NCI-H2171 treated with DMSO at 0.1 percent for 48 hours (cell line): ENCODE data around the gene HEG1.
A peak's percentile ranks its signal among the peaks of the same experiment; 100 is the strongest.

ENCODE experiments used
- DNase-seq: peaks from one replicate; lab custom pipeline; 2025; lab: John Stamatoyannopoulos, UW

The HEG1 gene

DNA sequence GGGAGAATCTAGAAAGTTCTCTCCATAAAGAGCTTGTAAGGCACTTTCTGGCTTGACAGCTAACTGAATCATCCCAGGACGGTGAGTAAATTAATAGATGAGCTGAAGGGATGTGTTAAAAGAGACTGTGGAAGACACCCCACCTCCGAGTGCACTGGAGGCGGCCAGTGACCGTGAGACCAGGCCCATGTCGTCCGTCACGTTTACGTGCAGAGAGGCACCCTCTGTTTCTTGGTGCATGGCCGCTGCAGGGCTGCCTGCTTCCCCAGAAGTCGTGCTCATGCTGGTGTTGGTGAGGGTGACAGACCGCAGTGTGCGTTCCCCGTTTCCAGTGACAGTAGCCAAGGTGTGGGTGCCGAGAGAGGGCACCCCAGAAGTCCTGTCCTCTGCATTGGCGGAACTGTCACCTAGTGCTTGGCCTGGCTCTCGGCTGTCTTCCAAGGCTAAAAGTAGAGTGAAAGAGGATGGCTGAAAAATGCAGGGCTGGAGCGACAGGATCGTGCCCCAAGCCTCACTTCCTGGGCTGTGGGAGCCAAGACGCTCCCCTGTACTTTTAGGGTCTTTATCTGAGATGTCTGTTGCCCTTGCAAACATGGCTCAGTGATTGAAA, 41.1 kb downstream of the HEG1 start:
- DNase-seq: no peak

DNA sequence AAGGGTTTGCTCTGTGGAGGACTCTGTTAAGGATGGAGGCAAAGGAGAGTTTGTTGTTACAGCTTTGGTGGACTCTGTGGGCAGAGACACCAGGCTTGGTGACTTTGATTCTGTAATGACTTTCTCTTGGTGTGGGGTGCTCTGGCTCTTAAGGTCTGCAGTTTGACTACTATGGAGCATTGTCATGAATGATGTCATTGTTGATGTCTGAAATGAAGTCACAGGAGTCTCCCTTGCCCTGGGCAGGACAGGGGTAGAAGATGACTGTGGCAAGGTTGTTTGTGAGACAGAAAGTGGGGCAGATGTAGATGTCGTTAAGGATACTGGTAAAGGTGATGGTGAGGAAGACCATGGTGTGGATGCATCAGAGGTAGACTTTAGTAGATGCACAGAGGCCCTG, 42.7 kb downstream of the HEG1 start:
- DNase-seq: no peak

DNA sequence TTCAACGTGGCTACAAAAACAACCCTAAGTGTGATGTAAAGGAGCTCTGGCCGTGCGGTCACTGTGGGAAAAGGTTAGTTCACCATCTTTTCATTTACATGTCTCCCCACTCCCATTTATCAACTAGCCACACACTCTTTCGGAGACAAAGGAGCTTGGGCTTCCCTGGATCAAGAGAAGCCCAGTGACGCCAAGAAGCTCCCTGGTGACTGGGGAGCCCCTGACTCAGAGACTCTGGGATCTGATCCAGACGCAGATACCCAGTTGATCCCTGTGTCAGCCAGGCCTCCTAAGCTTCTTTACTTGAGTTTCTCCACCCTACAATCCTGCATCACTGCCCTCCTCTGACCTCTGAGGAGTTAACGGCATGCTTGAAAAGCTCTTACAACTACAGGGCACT, 43.9 kb downstream of the HEG1 start:
- DNase-seq: no peak

DNA sequence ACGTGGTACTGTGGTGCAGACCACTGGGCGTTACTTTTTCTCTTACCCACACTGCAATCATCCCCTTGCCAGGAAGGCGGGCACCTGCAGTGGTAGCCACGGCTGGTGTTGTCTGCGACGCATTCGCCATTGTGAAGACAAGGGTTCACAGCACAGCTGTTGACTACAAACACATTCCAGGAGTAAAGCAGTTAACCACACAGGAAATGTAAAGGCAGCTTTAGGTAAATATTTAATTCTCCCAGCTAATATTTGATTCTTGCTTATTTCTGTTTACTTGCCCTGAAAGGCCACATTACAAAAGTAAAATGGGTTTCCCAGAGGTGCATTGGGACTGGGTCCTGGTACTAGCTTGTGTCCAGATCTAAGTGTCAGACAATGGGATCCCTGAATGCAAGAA, 45.4 kb downstream of the HEG1 start:
- DNase-seq: no peak

DNA sequence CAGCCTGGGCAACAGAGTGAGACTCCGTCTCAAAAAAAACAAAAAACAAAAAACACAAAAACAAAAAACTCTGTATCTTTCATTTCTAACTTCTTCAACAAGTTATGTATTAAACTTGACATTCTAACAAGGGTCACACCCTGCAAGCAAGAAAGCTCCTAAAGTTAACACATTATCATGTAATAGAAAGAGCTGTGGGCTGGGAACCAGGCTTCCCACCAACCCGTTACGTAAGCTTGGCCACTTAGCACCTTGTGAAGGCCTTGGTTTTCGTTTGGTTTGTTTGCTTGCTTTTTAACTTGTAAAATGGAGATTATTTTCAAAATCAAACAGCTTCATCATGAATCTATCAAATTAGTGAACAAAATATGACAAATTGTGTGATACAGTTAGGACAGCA, 47.0 kb downstream of the HEG1 start:
- no peak for DNase-seq

DNA sequence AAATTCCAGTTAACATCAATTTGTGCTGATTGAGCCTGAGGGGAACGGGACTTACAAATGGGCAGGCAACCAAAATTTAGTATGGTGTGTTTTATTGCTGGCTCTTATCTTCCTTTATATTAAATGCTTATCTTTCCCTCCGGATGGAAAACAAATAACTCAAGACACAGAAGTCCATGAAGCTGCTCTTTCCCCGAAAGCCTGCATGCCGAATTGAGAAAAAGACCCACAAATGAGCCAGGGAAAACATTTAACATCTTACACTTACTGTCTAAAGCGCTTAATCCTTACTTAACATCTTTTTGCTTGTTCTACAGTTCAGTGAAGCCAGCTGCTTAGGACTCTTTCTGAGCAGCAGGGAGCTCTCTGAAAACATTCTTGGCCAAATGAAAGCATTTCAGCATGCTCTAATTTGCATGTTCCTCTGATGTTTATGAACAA, 49.5 kb downstream of the HEG1 start:
- DNase-seq: no peak

DNA sequence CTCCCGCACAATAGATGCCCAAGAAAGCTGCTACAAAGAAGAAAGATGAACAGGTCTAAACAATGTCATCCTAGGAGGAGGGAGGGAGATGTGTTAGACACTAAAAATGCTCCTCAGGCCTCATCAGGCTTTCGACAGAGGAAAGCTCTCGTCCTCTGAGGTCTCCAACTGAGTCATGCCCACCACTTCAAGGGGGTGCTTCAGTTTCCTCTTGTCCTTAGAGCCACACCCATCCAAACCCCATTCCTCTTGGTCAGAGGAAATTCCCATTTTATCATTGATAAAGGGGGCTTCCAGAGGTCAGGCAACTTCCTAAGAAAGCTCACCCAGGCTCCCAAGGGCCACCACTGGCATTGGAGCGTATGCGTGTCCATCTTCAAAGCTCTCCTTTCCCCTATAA, 50.1 kb downstream of the HEG1 start:
- no peak for DNase-seq

DNA sequence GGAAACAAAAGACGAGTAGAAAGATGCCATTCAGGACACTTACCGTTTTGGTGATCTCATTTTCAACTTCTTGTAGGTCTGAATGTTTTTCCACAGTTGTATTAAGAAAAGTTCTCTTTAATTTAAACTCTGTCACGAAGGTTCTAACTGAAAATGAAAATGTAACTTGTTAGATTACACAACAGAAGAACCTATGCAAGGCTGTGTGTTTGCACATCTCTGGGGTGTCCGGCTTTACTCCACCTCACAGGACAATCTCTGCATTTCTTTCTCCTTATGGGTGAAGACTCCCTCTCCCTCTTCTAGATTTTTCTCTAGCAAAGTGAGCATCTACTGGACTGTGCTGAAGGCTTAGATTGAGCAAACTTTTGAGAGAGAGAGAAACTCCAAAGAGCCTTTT, 50.6 kb downstream of the HEG1 start:
- no peak for DNase-seq

DNA sequence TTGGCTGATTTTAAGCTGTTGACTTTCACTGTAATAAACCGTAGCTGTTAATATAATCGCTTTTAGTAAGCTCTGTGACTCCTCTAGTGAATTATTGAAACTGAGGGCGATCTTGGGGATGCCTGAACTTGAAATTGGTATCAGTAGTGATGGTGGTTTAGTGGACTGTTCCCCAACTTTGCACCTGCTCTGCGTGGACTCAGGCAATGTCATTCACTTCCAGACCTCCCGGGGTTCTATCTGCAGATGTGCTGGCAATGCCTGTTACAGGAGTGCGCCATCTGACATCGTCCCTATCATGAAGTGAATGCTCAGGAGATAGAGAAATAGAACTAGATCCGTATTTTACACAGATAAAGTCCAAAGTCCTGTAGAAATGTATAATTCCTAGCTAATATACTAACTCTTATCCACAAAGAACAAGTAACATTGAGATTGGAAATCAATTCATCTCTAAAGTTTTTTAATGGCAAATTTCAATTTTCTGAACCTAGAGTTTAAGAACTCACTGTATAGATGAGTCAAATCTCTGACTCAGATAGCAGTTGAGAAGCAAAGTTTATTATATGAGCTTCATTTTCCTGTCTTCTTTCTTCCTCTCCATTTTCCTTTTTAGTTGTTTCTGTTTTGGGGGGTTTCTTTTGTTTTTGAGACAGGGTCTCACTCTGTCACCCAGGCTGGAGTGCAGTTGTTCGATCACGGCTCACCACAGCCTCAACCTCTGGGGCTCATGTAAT, 51.8 kb downstream of the HEG1 start:
- DNase-seq: no peak

DNA sequence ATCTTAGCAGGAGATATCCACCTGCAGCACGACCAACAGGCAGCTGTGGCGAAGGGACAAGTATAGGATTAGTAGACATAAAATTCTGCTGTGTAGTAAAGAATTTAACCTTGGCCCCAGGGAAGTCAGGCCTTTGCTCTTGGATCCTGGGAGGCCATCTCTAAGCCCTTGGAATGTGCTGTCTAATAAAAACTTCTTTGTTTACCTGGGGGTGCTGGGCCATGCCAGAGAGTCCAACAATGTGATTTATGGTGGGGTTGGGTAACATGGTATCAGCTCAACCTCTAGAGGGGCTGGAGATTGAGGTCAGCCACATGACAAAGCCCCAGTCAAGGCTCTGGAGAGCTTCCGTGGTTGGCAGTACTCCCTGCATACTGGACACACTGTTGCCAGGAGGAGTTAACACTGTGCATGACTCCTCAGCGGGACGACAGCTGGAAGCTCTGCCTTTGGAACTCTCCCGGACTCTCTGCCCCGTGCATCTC, 52.4 kb downstream of the HEG1 start:
- DNase-seq: no peak

DNA sequence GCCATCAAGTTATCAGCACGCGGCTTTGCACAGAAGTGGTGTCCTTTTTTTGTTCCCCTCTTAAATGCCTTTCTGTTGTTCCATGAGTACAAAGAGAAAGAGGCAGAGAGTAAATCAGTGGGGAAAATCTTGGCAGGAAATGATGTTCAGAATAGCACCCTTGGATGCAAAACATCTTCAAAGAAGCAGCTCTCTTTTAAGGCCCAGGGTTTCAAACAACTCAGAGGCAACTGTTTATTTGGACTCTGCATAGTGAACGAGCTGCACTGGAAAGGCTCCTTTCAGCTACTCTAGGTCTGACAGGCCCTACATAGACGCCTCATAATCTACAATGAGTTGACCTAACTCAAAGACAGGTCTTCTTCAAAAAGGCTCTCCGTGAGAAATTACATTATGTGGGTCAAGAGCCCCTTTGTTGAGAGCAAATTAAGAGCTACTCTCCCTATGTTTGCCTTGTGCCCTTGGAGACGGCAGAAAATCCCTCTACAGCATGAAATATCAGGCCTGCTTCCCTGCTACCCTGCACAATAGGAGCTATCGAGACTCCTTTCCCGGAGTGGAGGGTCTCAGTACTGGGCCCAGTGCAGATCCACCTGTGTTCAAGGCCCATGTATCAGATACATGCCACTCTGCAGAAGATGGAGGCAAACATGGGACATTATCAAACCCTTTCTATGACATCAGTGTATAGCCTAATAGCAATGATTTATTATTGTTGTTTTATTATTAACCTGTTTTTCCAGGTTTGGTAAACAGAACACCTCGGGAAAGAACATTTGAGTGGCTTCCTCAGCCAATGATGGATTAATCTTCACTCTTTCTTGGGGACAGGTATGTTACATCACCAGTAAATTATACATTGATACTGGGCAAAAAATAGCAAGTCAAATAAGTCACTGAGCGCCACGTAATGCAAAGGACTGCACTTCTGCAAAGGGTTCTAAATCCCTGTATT, 53.1 kb downstream of the HEG1 start:
- no peak for DNase-seq

DNA sequence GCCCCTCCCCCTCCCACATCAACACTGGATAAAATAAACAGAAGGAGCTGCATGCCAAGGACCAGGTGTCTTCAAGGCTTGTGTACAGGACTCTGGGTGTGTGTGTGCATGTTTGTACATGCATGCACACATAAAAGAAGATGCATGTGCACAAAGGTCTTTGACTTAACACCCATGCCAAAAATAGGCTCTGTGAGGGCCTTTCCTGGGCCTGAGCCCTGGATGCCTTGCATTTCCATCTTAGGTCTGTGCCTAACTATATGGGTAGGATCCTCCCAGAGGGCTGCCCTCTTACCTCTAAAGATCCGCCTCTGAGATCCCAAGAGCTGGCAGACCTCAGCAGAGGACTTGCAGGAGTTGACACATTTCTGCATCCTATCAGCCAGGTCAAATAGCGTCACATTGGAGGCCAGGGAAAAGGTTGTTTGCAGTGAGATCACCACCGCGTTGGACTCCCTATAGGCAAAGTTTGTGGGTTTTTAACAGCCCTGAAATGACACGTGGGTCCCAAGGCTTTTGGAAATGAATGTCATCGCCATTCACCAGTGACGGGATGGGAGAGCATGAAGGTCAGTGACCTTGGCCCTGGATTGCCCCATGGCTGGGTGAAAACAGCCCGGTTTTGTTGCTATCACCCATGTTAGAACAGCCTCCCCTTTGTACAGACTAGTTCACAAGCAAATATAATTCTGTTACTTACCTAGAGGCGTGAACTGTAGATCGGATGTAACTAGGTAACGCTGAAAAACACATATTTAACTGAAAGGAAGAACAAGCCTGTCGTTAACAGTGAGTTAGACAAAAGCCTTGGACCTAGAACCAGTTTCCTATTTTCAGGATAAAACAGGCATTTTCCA, 54.0 kb downstream of the HEG1 start:
- peak; percentile 19 for DNase-seq

DNA sequence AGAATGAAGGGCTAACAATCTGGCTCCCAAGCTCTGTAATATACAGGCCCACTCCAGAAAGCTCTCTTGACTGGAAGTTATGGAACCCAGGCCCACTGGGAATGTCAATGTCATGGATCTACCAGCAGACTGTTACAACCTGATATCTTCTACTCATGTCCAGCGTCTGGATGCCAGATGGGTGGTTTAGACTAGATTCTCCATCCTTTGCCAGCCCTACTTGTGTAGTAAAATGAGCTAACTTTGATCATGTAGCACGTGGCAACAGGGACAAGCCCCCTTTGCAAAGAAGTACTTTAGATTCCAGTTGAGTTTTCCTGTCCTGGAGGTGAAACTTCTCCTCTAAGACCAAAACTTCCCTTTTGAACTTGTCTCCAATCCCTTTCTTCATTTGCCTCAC, 55.1 kb downstream of the HEG1 start:
- DNase-seq: peak; percentile 28

DNA sequence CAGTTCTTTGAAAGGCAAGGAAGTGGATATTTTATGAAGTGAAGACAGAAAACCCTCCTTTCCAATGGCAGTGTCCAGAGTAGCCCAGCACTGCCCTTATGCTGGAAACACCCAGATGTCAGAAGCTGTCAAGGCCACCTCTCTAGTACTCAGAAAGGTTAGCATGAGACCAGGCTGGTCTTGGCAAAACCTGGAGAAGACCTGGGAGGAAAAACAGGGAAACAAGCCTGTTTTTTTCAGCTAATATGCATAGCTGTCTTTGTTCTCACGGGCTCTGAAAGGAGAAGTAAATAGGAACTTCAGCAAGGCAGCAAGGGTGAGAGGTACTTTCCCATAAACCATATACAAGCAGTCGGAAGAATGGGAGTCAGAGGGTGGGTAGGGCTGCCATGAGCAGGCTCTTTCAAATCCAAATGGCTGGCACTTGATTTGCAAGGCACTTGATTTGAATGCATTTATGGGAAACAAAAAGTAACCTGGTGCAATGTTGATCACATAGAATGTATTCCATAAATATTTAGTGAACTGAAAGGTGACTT, 55.8 kb downstream of the HEG1 start:
- DNase-seq: no peak

DNA sequence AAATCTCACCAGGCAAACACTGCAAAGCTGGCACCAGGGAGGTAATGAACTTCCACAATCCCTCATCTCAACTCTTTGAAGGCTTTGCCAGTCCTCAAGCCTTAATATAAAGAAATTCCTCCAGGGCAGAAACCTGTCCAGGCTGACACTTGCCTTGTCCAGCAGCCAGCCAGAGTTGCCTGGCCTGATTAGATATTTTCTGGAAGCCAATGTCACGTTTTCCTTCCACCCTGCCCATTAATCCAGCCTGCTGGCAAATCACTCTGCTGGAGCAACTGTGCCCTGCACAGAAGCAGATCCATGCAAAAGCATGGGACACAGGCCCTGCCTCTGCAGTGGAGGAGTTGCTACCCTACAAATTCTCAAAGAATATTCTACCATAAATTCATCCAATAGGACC, 56.5 kb downstream of the HEG1 start:
- DNase-seq: no peak

DNA sequence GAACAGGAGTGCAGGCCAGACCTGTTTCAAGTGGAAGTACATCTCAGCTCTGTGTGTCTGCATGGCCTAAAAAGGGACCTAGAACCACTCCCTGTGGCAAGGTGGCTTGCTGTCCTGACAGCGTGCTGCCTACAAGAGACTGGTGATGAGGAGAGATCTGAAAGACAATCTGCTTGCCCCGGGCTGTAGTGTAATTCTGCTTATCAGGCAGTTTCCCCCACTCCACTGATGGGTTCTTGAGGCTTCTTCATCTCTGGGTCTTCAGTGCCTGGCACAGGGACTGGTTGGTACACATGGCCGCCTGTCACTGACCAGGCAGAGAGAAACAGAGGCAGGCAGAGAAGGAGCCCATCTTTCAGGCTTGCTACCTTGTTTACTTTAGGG, 57.6 kb downstream of the HEG1 start:
- DNase-seq: no peak

DNA sequence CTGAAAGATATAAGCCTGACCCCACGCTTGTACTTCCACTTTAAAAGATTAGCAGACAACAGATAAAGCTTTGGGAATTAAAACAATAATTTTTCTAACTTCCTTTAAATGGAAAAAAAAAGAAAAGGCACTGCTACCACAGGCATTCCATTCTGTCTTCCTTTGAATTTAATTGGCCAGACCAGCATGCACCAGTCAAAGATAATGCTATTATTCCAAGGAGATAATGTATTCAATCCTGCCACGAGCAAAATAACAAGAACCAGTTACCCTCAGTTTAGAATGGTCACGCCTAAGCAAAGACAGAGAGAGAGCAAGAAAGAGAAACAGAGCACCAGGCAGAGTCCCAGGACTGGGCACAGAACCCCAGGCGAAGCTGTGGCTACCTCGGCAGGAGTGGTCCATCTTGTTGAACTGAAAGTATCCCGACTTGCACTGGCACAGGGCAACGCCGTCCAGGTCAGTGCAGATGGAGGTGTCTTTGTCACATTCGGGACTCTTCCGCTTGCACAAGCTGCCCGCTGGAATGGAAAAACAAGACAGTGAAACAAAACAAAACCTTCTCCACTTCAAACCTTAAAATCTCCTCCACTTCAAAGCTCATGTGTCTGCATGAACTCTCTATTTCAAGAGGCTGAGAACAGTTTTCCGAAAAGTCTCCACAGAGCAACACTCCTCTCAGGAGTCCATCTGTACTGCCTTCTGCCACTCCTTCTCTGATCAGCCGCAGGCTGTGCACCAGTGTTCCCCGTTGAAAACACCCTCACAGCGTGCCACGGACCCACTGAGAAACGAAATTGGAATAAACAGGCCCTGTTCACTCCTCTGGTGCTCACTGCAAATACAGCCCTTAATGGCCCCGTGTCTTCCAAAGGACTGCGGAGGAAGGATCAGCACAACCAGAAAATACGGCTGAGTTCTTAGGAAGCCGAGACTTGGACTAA, 58.2 kb downstream of the HEG1 start:
- DNase-seq: peak; percentile 63

DNA sequence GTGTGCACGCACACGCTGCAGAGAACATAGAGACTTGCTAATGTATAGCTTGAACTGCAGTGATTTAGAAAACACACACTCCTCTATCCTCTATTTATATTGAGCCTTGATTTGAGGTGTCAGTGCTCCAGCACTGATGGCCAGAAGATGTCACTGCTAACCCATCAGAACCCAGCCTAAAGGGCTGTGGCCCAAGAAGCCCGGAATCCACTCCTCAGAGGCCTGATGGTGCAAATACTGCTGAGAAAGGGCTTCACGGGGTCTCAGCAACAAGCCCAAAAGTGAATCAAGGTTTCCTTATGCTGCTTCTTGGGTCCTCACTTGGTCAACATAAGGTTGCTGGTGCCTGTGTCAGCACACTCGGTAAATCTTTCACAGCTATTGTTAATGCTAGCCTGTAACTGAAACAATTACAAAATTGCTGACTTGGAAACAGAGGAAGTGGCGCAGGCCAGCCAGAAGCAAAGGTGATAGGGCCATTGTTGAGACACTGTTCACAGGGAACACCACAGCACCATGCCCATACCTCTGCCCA, 60.3 kb downstream of the HEG1 start:
- DNase-seq: peak; percentile 28

DNA sequence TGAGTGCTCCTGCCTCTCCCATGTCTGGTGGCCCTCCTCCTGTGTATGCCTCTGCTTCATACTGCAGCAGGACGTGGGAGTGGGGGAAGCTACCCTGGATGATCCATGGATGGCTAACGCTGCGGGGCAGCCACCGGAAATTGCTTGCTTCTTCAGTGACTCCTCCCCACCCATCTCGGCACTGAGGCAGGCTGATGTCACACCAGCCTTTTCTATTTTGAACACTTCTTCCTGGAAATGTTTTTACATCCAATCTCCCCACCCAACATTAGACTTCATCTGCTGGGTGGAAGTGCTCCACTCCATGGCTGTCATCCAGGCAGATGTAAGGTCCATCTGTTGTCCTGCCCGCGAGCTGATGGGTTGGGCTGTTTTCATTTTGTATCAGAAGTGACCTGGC, 62.3 kb downstream of the HEG1 start:
- DNase-seq: no peak

DNA sequence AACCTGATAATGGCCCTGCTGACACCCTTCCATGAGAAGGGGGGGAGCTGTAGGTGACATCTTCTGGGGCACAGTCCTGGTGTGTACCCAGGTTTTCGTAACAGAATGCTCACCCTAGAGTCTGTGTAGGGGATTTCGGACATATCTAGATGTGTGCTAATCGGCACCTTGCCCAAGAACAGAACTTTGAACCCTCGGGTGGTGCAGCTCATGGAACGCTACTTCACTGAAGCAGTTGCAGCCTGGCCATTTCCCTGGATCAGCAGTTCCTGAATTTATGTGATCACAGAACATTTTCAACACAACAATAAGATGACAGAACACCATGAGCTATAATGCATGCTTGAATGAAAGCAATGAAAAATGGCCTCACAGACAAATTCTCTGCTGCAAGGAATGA, 63.8 kb downstream of the HEG1 start:
- DNase-seq: no peak
